K562 (cell line): ENCODE measurements around the gene SORCS2. TPM values are rescaled to one million over a fixed set of nuclear protein-coding genes. Genes with fewer than 3 reads are reported as not detected.

Source experiments
- ATAC-seq: fragments of 200-7000 bp; cut with Tn5 transposase; 3 replicates; pipeline ENCODE4 v1.9.1; 2020; ENCODE audit warnings: moderate library complexity
- BruUV-seq: library from RNA; stranded (reverse); fragments of 400-500 nt; replicated peaks from 2 replicates; lab custom pipeline; 2021; lab: Mats Ljungman, UMichigan
- CTCF ChIA-PET: fragments of 300-600 bp; formaldehyde crosslinking; extraction: SDS; loops from one replicate; lab custom pipeline; 2021; ENCODE audit warnings: low intra/inter-chr PET ratio; lab: Yijun Ruan, JAX
- POLR2A ChIA-PET: fragments of 300-600, 350-650 bp; sonication (Branson Sonifier 250); formaldehyde crosslinking; extraction: SDS; loops from one replicate; lab custom pipeline; 2021; ENCODE audit warnings: antibody characterized with exemption, inconsistent platforms; lab: Yijun Ruan, JAX
- DNase-seq, 4 experiments: peaks; one replicate each; pipeline versions ENCODE4 v3.0.0 to v3.0.0-alpha.2; 2011 to 2018; ENCODE audit warnings: low spot score in 3 of 4, mixed read lengths in 3 of 4; ENCODE audit errors: extremely low read depth in 1 of 4
- FAIRE-seq: peaks from 2 replicates; lab custom pipeline; 2011; peaks lifted over from hg19 to GRCh38; lab: Jason Lieb, UNC
- H2AFZ ChIP-seq: 2 replicates; pipeline ENCODE4 v1.6.0; 2011; ENCODE audit warnings: low read depth, low read length, control low read depth, inconsistent platforms
- H3K27ac ChIP-seq: fragments of 200-600 bp; 3 replicates; pipeline ENCODE4 v1.8.0; 2011; ENCODE audit warnings: low read depth, mild to moderate bottlenecking, control low read depth, inconsistent platforms, low read length, moderate library complexity, mixed read lengths; ENCODE audit errors: extremely low read depth
- H3K27me3 ChIP-seq, 2 experiments: fragments of 300-600 bp in 1 of 2; 2 replicates in 1 of 2; 3 replicates in 1 of 2; pipeline versions ENCODE4 v1.6.0 to v1.8.0; 2011; ENCODE audit warnings: inconsistent platforms in 2 of 2, low read length in 2 of 2, mild to moderate bottlenecking in 1 of 2, mixed read lengths in 1 of 2, moderate library complexity in 1 of 2; ENCODE audit not compliant: control insufficient read depth in 2 of 2, insufficient read depth in 2 of 2
- H3K36me3 ChIP-seq: fragments of 300-600 bp; 3 replicates; pipeline ENCODE4 v1.8.0; 2011; ENCODE audit warnings: mild to moderate bottlenecking, low read length, inconsistent platforms; ENCODE audit not compliant: control insufficient read depth, insufficient read depth
- H3K4me1 ChIP-seq, 2 experiments: fragments of 200-600 bp in 1 of 2; replicated peaks in 1 of 2; 2 replicates in 1 of 2; 3 replicates in 1 of 2; pipeline versions ENCODE4 v1.5.1 to v1.8.0; 2011; ENCODE audit warnings: inconsistent platforms in 2 of 2, low read length in 2 of 2, mild to moderate bottlenecking in 1 of 2, mixed read lengths in 1 of 2, moderate library complexity in 1 of 2; ENCODE audit not compliant: control insufficient read depth in 2 of 2, insufficient read depth in 2 of 2
- H3K4me2 ChIP-seq: 2 replicates; pipeline ENCODE4 v1.6.1; 2011; ENCODE audit warnings: low read length, control low read depth, inconsistent platforms, mixed read lengths; ENCODE audit not compliant: insufficient read depth
- H3K4me3 ChIP-seq: fragments of 200-600 bp; sonication (generic), shearing (Covaris generic); 2 replicates; pipeline ENCODE4 v1.5.1; 2016; ENCODE audit warnings: control low read depth, inconsistent platforms
- H3K79me2 ChIP-seq: fragments of 200-600 bp; 3 replicates; pipeline ENCODE4 v1.8.0; 2011; ENCODE audit warnings: low read length, inconsistent platforms; ENCODE audit not compliant: control insufficient read depth, insufficient read depth
- H3K9ac ChIP-seq, 2 experiments: 2 replicates each; pipeline versions ENCODE4 v1.6.0 to v1.6.1; 2011; ENCODE audit warnings: low read depth in 2 of 2, low read length in 2 of 2, control low read depth in 1 of 2, inconsistent platforms in 1 of 2, mild to moderate bottlenecking in 1 of 2, mixed read lengths in 1 of 2; ENCODE audit not compliant: insufficient read depth in 1 of 2
- H3K9me1 ChIP-seq: one replicate; pipeline ENCODE4 v1.6.0; 2011; ENCODE audit warnings: inconsistent platforms, mild to moderate bottlenecking, low read length, moderate library complexity; ENCODE audit not compliant: control insufficient read depth, insufficient read depth
- H3K9me3 ChIP-seq: replicated peaks from 2 replicates; pipeline ENCODE4 v1.5.1; 2011; ENCODE audit warnings: low read depth, low read length, inconsistent platforms; ENCODE audit not compliant: control insufficient read depth, insufficient read depth
- H4K20me1 ChIP-seq: replicated peaks from 2 replicates; pipeline ENCODE4 v1.6.1; 2011; ENCODE audit warnings: low read length, inconsistent platforms, mixed read lengths; ENCODE audit not compliant: control insufficient read depth, insufficient read depth
- ARID2 ChIP-seq: fragments of 450-650 bp; IDR thresholded peaks from 2 replicates; pipeline ENCODE4 v1.6.1; 2017; ENCODE audit warnings: antibody characterized with exemption, mild to moderate bottlenecking
- CLOCK ChIP-seq: fragments of 250-450 bp; sonication (Bioruptor Pico); IDR thresholded peaks from 2 replicates; pipeline ENCODE4 v1.4.0; 2020; ENCODE audit warnings: mild to moderate bottlenecking, moderate library complexity, borderline replicate concordance
- CREBBP ChIP-seq: IDR thresholded peaks from one replicate; pipeline ENCODE4 v1.6.1; 2012; ENCODE audit warnings: low read depth, mild to moderate bottlenecking, control low read depth, inconsistent platforms, low read length
- ELF4 ChIP-seq: fragments of 450-650 bp; formaldehyde crosslinking; IDR thresholded peaks from 2 replicates; pipeline ENCODE4 v1.4.0; 2022; ENCODE audit warnings: missing genetic modification characterization
- GTF2A2 ChIP-seq: IDR thresholded peaks from 2 replicates; pipeline ENCODE4 v1.6.1; 2016; ENCODE audit warnings: mild to moderate bottlenecking, missing genetic modification characterization, missing compliant biosample characterization
- HDAC2 ChIP-seq: fragments of 450-650 bp; IDR thresholded peaks from 2 replicates; pipeline ENCODE4 v1.6.1; 2016; ENCODE audit warnings: mild to moderate bottlenecking
- HDAC6 ChIP-seq: IDR thresholded peaks from 2 replicates; pipeline ENCODE4 v1.6.1; 2012; ENCODE audit warnings: low read depth, mild to moderate bottlenecking, control low read depth, inconsistent platforms, low read length, moderate library complexity
- HMG20B ChIP-seq: fragments of 250-450 bp; sonication (Bioruptor Pico); IDR thresholded peaks from 2 replicates; pipeline ENCODE4 v1.5.0; 2021; ENCODE audit warnings: mild to moderate bottlenecking
- POLR2AphosphoS2 ChIP-seq: IDR thresholded peaks from 2 replicates; pipeline ENCODE4 v1.6.1; 2012; ENCODE audit warnings: low read length, improper control_type of control experiment
- RBM25 ChIP-seq: fragments of 200-400 bp; formaldehyde crosslinking; IDR thresholded peaks from 2 replicates; pipeline ENCODE4 v1.6.1; 2018; ENCODE audit warnings: low read length, low read depth, moderate library complexity; ENCODE audit not compliant: severe bottlenecking
- TAF15 ChIP-seq: fragments of 200-400 bp; formaldehyde crosslinking; IDR thresholded peaks from 2 replicates; pipeline ENCODE4 v1.6.1; 2017; ENCODE audit warnings: mild to moderate bottlenecking, low read depth, low read length, moderate library complexity
- TCFL5 ChIP-seq: fragments of 250-450 bp; sonication (Bioruptor Pico); conservative IDR thresholded peaks from 2 replicates; pipeline ENCODE4 v1.6.1; 2021; ENCODE audit warnings: mild to moderate bottlenecking, moderate library complexity, matching md5 sums
- YBX1 ChIP-seq: fragments of 450-650 bp; IDR thresholded peaks from 2 replicates; pipeline ENCODE4 v1.7.1; 2016; ENCODE audit warnings: mild to moderate bottlenecking
- ZFPM2 ChIP-seq: fragments of 250-450 bp; sonication (Bioruptor Pico); IDR thresholded peaks from 2 replicates; pipeline ENCODE4 v1.5.1; 2022; ENCODE audit warnings: mild to moderate bottlenecking
- ZNF324 ChIP-seq: fragments of 250-450 bp; sonication (Bioruptor Pico); IDR thresholded peaks from 2 replicates; pipeline ENCODE4 v1.4.0; 2020; ENCODE audit warnings: mild to moderate bottlenecking
- WGBS: fragments of 100-300 bp; shearing (Covaris generic); methylation state at CpG from one replicate; pipeline ENCODE4 v1.1.6; 2016; ENCODE audit warnings: low coverage, mixed read lengths; ENCODE audit not compliant: insufficient coverage; ENCODE audit errors: missing lambda C conversion rate; 5-methylcytosine and 5-hydroxymethylcytosine counted together
- in situ Hi-C: fragments of 300-500 bp; cut with MboI; formaldehyde crosslinking; loops from 4 replicates; pipeline ENCODE4 v1.15.0; 2018; ENCODE audit warnings: inconsistent platforms, mixed read lengths
- intact Hi-C: fragments of 100-400 bp; cut with micrococcal nuclease; formaldehyde crosslinking; loops from 2 replicates; pipeline ENCODE4 v1.14.2; 2022
- polyA plus RNA-seq, 8 experiments: library from polyadenylated mRNA; depleted of rRNA in 4 of 8; stranded (reverse) in 5 of 8; unstranded in 3 of 8; fragments of >200 nt; fragmentation: Nextera tagmentation in 2 of 8; fragmentation: Illumina TruSeq in 1 of 8; extraction: Ambion mirVana in 2 of 8; extraction: Trizol in 1 of 8; gene quantifications; 2 replicates each; pipeline versions ENCODE4 v1.2.1 to v1.2.3, GENCODE V29; 2011 to 2014; ENCODE audit warnings: inconsistent platforms in 1 of 8, missing spikeins in 1 of 8
- total RNA-seq, 7 experiments: library from RNA; depleted of rRNA in 6 of 7; stranded (reverse); fragments of >200 nt in 6 of 7; fragmentation: Illumina TruSeq in 2 of 7; extraction: Trizol in 2 of 7; gene quantifications; 2 replicates each; pipeline versions ENCODE4 v1.2.1 to v1.2.3, GENCODE V29; 2011 to 2021; ENCODE audit warnings: low replicate concordance in 1 of 7

Gene SORCS2
- total and polyA plus RNA-seq, 9 of the 15 experiments (the other 6 are each of a cell fraction or from before 2014, with no cell fraction given), result not detected

- under 1% methylated on average over 13 of the region's 13 CpGs for WGBS
- Histone ChIP-seq H3K9ac (no peak overlapping the region), H4K20me1 (0 out of 2 replicates have a peak, but pooled peaks cover 5% of the 10 kb centered on the region), H3K4me1 (no peaks in the 10 kb centered on the region; a peak in 1 of 5 replicates), H3K79me2 (no peaks in the 10 kb centered on the region), H3K27ac (no peak overlapping the region; the same call in 2 of the 3 replicates), H3K27me3 (peaks cover 6 to 32% of the 10 kb centered on the region in 2 experiments; a peak in 4 of 5 replicates), H2AFZ (no peak overlapping the region), H3K9me3 (0 out of 2 replicates have a peak, but pooled peaks cover 2% of the 10 kb centered on the region), H3K9me1 (no peaks in the 10 kb centered on the region), H3K4me2 (no peak overlapping the region), H3K36me3 (no peaks in the 10 kb centered on the region), H3K4me3 (no peak overlapping the region)
- CTCF ChIA-PET, result no interaction called here
- FAIRE-seq (no peak), ATAC-seq (no peak), DNase-seq (no peak)
- intact Hi-C loops (no loop called here), in situ Hi-C loops (no loop called here)
- no peak for TF ChIP-seq HMG20B (CRISPR knock-in tag)
- TF ChIP-seq YBX1, result no peak
- TF ChIP-seq POLR2AphosphoS2, result no peak
- TF ChIP-seq TAF15, result no peak
- TF ChIP-seq RBM25, result no peak
- no peak for TF ChIP-seq ELF4 (CRISPR knock-in tag)
- TF ChIP-seq GTF2A2 (tag), result no peak
- no peak for TF ChIP-seq ZNF324 (CRISPR knock-in tag)
- TF ChIP-seq CLOCK (CRISPR knock-in tag), result no peak
- no peak for TF ChIP-seq CREBBP
- no peak for TF ChIP-seq HDAC6
- TF ChIP-seq TCFL5 (CRISPR knock-in tag), result no peak
- TF ChIP-seq ARID2, result no peak
- TF ChIP-seq HDAC2, result no peak
- no peak for TF ChIP-seq ZFPM2 (CRISPR knock-in tag)
- no TSS peak for BruUV-seq
- POLR2A ChIA-PET, result no interaction called here
Measured at GRCh38 chr4:7388627-7389026, 196.3 kb downstream of the SORCS2 start.
